ENCODE data around the gene MAPKAP1.
A peak's percentile ranks its signal among the peaks of the same experiment; 100 is the strongest.
"Not testable (repeated sequence)": the region's sequence is repeated elsewhere in the genome, so short reads cannot be mapped to it uniquely, and the experiment has no call there.

The MAPKAP1 gene

GRCh38 chr9:125593581-125594222 is 113.3 kb downstream of the MAPKAP1 start:
- DNase-seq = no peak

GRCh38 chr9:125591888-125592287 is 115.1 kb downstream of the MAPKAP1 start:
- no peak for DNase-seq

- no peak for DNase-seq
Observed at GRCh38 chr9:125591245-125591644, 115.8 kb downstream of the MAPKAP1 start.

- DNase-seq = no peak
Observed at GRCh38 chr9:125589287-125589686, 117.7 kb downstream of the MAPKAP1 start.

GRCh38 chr9:125587819-125588460 is 119.1 kb downstream of the MAPKAP1 start:
- DNase-seq = no peak

GRCh38 chr9:125586172-125586511 is 120.9 kb downstream of the MAPKAP1 start:
- no peak for DNase-seq

GRCh38 chr9:125585503-125586171 is 121.4 kb downstream of the MAPKAP1 start:
- no peak for DNase-seq

GRCh38 chr9:125580701-125581286 is 126.2 kb downstream of the MAPKAP1 start:
- no peak for DNase-seq

GRCh38 chr9:125579030-125579932 is 127.7 kb downstream of the MAPKAP1 start:
- no peak for DNase-seq

- no peak for DNase-seq
Observed at GRCh38 chr9:125574126-125574877, 132.7 kb downstream of the MAPKAP1 start.

GRCh38 chr9:125572461-125572860 is 134.5 kb downstream of the MAPKAP1 start:
- not testable (repeated sequence) for DNase-seq

- DNase-seq = not testable (repeated sequence)
Observed at GRCh38 chr9:125571824-125572223, 135.2 kb downstream of the MAPKAP1 start.

- DNase-seq = no peak
Observed at GRCh38 chr9:125570246-125570645, 136.8 kb downstream of the MAPKAP1 start.

GRCh38 chr9:125568621-125569020 is 138.4 kb downstream of the MAPKAP1 start:
- no peak for DNase-seq

- not testable (repeated sequence) for DNase-seq
Observed at GRCh38 chr9:125566051-125566450, 141.0 kb downstream of the MAPKAP1 start.

- DNase-seq = no peak
Observed at GRCh38 chr9:125565126-125565525, 141.9 kb downstream of the MAPKAP1 start.

- DNase-seq = no peak
Observed at GRCh38 chr9:125564631-125565030, 142.4 kb downstream of the MAPKAP1 start.

GRCh38 chr9:125561509-125562148 is 145.4 kb downstream of the MAPKAP1 start:
- DNase-seq = no peak

- DNase-seq = no peak
Observed at GRCh38 chr9:125559894-125560293, 147.1 kb downstream of the MAPKAP1 start.

- DNase-seq = no peak
Observed at GRCh38 chr9:125559194-125559593, 147.8 kb downstream of the MAPKAP1 start.

- DNase-seq = peak; percentile 78
Observed at GRCh38 chr9:125558453-125559092, 148.4 kb downstream of the MAPKAP1 start.

All from NCI-H1694 (cell line).